SK-N-SH (cell line): ENCODE measurements around the gene FGF8. TPM values are rescaled to one million over a fixed set of nuclear protein-coding genes. Genes with fewer than 3 reads are reported as not detected.

Source experiments
- CTCF ChIA-PET: fragments of 300-600, 350-600 bp; formaldehyde crosslinking; extraction: SDS; loops from one replicate; lab custom pipeline; 2021; lab: Yijun Ruan, JAX
- POLR2A ChIA-PET: fragments of 350-600 bp; sonication (Branson Sonifier 250); formaldehyde crosslinking; extraction: SDS; loops from one replicate; lab custom pipeline; 2020; ENCODE audit warnings: antibody characterized with exemption, inconsistent platforms; lab: Yijun Ruan, JAX
- DNase-seq: peaks from one replicate; pipeline ENCODE4 v3.0.0; 2012
- H2AFZ ChIP-seq: fragments of 200-600 bp; sonication (generic); 2 replicates; pipeline ENCODE4 v1.8.1; 2016; ENCODE audit warnings: antibody characterized with exemption, mild to moderate bottlenecking, low read depth
- H3F3A ChIP-seq: fragments of 200-600 bp; sonication (generic); replicated peaks from 2 replicates; pipeline ENCODE3; 2016; ENCODE audit warnings: antibody characterized with exemption, mild to moderate bottlenecking; ENCODE audit not compliant: insufficient read depth
- H3K27ac ChIP-seq, 2 experiments: fragments of 200-500 bp in 1 of 2; fragments of 200-600 bp in 1 of 2; sonication (Bioruptor generic) in 1 of 2; sonication (generic), shearing (Covaris generic) in 1 of 2; 2 replicates each; pipeline versions ENCODE4 v1.5.1 to v1.6.1; 2014 to 2016; ENCODE audit warnings: low read depth in 2 of 2, inconsistent platforms in 1 of 2, low read length in 1 of 2, mild to moderate bottlenecking in 1 of 2, mixed read lengths in 1 of 2
- H3K27me3 ChIP-seq: fragments of 200-600 bp; sonication (generic), shearing (Covaris generic); 2 replicates; pipeline ENCODE4 v1.6.1; 2016; ENCODE audit warnings: mixed run types; ENCODE audit not compliant: insufficient read depth
- H3K36me3 ChIP-seq, 2 experiments: fragments of 200-500 bp in 1 of 2; fragments of 200-600 bp in 1 of 2; sonication (Bioruptor generic) in 1 of 2; sonication (generic) in 1 of 2; replicated peaks in 1 of 2; 2 replicates each; pipeline versions ENCODE3 to v1.5.1; 2014 to 2016; ENCODE audit warnings: low read length in 1 of 2, mild to moderate bottlenecking in 1 of 2; ENCODE audit not compliant: insufficient read depth in 2 of 2, control insufficient read depth in 1 of 2
- H3K4me1 ChIP-seq, 2 experiments: fragments of 200-500 bp in 1 of 2; fragments of 200-600 bp in 1 of 2; sonication (Bioruptor generic) in 1 of 2; sonication (generic), shearing (Covaris generic) in 1 of 2; 2 replicates each; pipeline versions ENCODE4 v1.5.1 to v1.6.1; 2014 to 2016; ENCODE audit warnings: low read depth in 1 of 2, low read length in 1 of 2, mixed run types in 1 of 2; ENCODE audit not compliant: insufficient read depth in 2 of 2, control insufficient read depth in 1 of 2
- H3K4me2 ChIP-seq: fragments of 200-600 bp; sonication (generic), shearing (Covaris generic); 2 replicates; pipeline ENCODE4 v1.6.1; 2017; ENCODE audit warnings: mixed run types
- H3K4me3 ChIP-seq, 2 experiments: fragments of 200-500 bp in 1 of 2; fragments of 200-600 bp in 1 of 2; sonication (Bioruptor generic) in 1 of 2; sonication (generic), shearing (Covaris generic) in 1 of 2; 2 replicates each; pipeline versions ENCODE4 v1.5.1 to v1.8.1; 2014 to 2016; ENCODE audit warnings: low read depth in 2 of 2, inconsistent platforms in 1 of 2, low read length in 1 of 2, mild to moderate bottlenecking in 1 of 2, mixed read lengths in 1 of 2, moderate library complexity in 1 of 2
- H3K79me2 ChIP-seq: fragments of 200-600 bp; sonication (generic); 2 replicates; pipeline ENCODE4 v1.8.1; 2017; ENCODE audit warnings: mild to moderate bottlenecking; ENCODE audit not compliant: insufficient read depth
- H3K9ac ChIP-seq: fragments of 200-600 bp; sonication (generic); 2 replicates; pipeline ENCODE4 v1.6.1; 2017; ENCODE audit warnings: mixed run types
- H3K9me2 ChIP-seq: fragments of 200-600 bp; sonication (generic); 2 replicates; pipeline ENCODE4 v1.6.1; 2017; ENCODE audit warnings: mixed run types
- H3K9me3 ChIP-seq: fragments of 200-600 bp; sonication (generic); 2 replicates; pipeline ENCODE4 v1.6.1; 2017; ENCODE audit warnings: mixed run types, mild to moderate bottlenecking, moderate library complexity
- H4K20me1 ChIP-seq: fragments of 200-600 bp; sonication (generic); 2 replicates; pipeline ENCODE4 v1.6.1; 2017; ENCODE audit warnings: mild to moderate bottlenecking, mixed run types; ENCODE audit not compliant: insufficient read depth
- GATA2 ChIP-seq: sonication (generic); formaldehyde crosslinking; IDR thresholded peaks from 2 replicates; pipeline ENCODE4 v1.5.0; 2020; ENCODE audit warnings: mild to moderate bottlenecking, missing genetic modification reagents
- MXI1 ChIP-seq: IDR thresholded peaks from 2 replicates; pipeline ENCODE4 v1.6.1; 2012; ENCODE audit warnings: mild to moderate bottlenecking, low read depth, low read length, improper control_type of control experiment
- NRF1 ChIP-seq: IDR thresholded peaks from 2 replicates; pipeline ENCODE4 v1.6.1; 2012; ENCODE audit warnings: low read depth, mild to moderate bottlenecking, low read length
- RCOR1 ChIP-seq: fragments of 150-350 bp; IDR thresholded peaks from 2 replicates; pipeline ENCODE4 v1.6.1; 2017; ENCODE audit warnings: antibody characterized with exemption, low read length
- SMC3 ChIP-seq: IDR thresholded peaks from 2 replicates; pipeline ENCODE4 v1.6.1; 2012; ENCODE audit warnings: low read depth, low read length, improper control_type of control experiment
- TAF1 ChIP-seq: IDR thresholded peaks from 2 replicates; pipeline ENCODE4 v1.6.1; 2012; ENCODE audit warnings: low read depth, mild to moderate bottlenecking, low read length, moderate library complexity, borderline replicate concordance
- TCF12 ChIP-seq: IDR thresholded peaks from 2 replicates; pipeline ENCODE4 v1.4.0; 2012
- TEAD4 ChIP-seq: IDR thresholded peaks from 2 replicates; pipeline ENCODE4 v1.4.0; 2012; ENCODE audit warnings: mild to moderate bottlenecking, borderline replicate concordance; ENCODE audit not compliant: insufficient read depth
- WGBS: methylation state at CpG from one replicate; pipeline ENCODE4 v1.1.6; 2017; ENCODE audit warnings: low lambda C conversion rate; 5-methylcytosine and 5-hydroxymethylcytosine counted together
- polyA plus RNA-seq, 3 experiments: library from polyadenylated mRNA; depleted of rRNA; stranded (reverse); fragments of >200 nt; gene quantifications; 2 replicates each; pipeline ENCODE4 v1.2.3, GENCODE V29; 2012
- TF ChIP-seq, protein P1 (sequence below): IDR thresholded peaks from 2 replicates; pipeline ENCODE4 v1.6.1; 2012; ENCODE audit warnings: mild to moderate bottlenecking, low read depth, low read length, moderate library complexity
- TF ChIP-seq, protein P2 (sequence below): fragments of 200-600 bp; sonication (generic); IDR thresholded peaks from 2 replicates; pipeline ENCODE4 v1.6.1; 2017; ENCODE audit warnings: antibody characterized with exemption, mild to moderate bottlenecking, moderate library complexity
- TF ChIP-seq, protein P3 (sequence below): IDR thresholded peaks from 2 replicates; pipeline ENCODE4 v1.4.0; 2012; ENCODE audit warnings: low read depth, borderline replicate concordance
- TF ChIP-seq, protein P4 (sequence below): IDR thresholded peaks from 2 replicates; pipeline ENCODE4 v1.4.0; 2012; ENCODE audit warnings: low read depth, borderline replicate concordance
- TF ChIP-seq, protein P5 (sequence below): fragments of 150-350 bp; IDR thresholded peaks from 2 replicates; pipeline ENCODE4 v1.6.1; 2016; ENCODE audit warnings: mild to moderate bottlenecking, low read depth, low read length

The FGF8 gene
- polyA plus RNA-seq, 1 of the 3 experiments (the other 2 are of a cell fraction) = not detected

DNA sequence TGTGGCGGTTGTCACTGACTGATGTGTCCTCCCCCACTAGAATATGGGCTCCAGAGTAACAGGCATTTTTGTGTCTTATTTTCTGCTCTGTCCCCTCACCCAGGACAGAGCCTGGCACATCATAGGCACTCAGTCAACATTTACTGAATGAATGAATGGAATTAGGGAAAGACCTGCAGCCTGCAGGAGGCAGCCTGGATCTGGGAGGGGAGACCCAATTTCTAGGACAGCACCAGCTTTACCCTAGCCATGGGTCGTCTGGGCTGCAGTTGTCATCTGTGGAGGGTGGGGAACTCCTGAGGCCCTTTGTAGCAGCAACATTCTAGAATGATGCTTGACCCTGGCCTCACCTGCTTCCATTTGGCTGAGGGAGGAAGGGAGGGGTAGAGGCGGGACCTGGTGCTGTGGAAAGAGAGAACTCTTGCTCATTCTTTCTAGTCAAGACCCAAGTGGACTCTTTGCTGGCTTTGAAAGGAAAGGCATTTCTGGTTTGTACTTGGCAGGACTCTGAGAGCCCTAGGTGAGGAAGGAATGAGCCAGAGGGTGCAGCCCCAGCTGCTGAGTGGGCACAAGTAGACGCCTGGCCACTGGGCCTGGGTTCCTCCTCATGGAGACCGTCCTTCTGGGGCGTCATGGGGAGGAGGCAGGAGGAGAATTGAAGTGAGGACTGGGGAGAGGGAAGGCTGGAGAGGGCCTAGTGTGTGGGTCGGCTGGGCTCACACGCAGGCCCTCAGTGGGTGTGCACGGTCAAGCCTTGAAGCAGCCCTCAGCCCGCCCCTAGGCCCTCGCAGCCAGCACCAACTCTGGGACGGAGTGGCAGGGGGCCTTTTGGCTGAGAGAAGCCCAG is 8.9 kb downstream of the FGF8 start:
- Histone ChIP-seq H3K9me3 (no peaks in the 10 kb centered on the region), H3K79me2 (no peaks in the 10 kb centered on the region), H3K9ac (no peak overlapping the region), H3K27ac (no peak overlapping the region), H2AFZ (no peak overlapping the region), H3K4me1 (no peaks in the 10 kb centered on the region), H4K20me1 (no peaks in the 10 kb centered on the region), H3K4me3 (no peak overlapping the region), H3K4me2 (no peak overlapping the region), H3F3A (no peaks in the 10 kb centered on the region), H3K36me3 (no peaks in the 10 kb centered on the region), H3K27me3 (peaks cover 6% of the 10 kb centered on the region; the same call in 1 of the 2 replicates), H3K9me2 (no peaks in the 10 kb centered on the region)
- WGBS = 81% methylated on average over 9 of the region's 12 CpGs
- ChIA-PET CTCF (interaction anchor here (1.1 to 3.2 kb wide), 2 partner anchors 14 to 552 kb away, joined by 3 to 14 read pairs; no protein-coding TSS in a partner anchor), POLR2A (no interaction called here)
- TF ChIP-seq MXI1 (no peak), TAF1 (no peak), SMC3 (no peak)
- DNase-seq = no peak

DNA sequence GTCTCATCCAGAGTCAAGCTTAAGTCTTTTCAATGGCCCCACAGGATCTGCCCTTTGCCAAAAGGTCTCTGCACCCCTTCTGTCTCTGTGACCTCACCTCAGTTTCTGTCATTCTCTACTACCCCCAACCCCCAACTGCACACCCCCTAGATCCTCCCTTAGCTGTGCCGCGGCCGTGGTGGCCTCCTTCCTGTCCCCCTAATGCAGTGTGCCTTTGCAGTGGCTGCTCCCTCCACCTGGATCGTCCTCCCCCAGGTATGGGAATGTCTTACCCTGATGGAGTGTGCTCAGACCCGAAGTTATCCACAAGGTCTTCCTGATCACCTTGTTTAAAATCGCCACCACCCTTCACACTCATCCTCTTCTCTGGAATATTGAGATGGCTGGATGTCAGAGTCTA is 9.6 kb downstream of the FGF8 start:
- CTCF ChIA-PET = no interaction called here
- Histone ChIP-seq H2AFZ (no peak overlapping the region), H3K36me3 (no peaks in the 10 kb centered on the region), H3K4me3 (no peak overlapping the region), H3K4me1 (no peaks in the 10 kb centered on the region), H4K20me1 (no peaks in the 10 kb centered on the region), H3K27ac (no peak overlapping the region), H3F3A (no peaks in the 10 kb centered on the region), H3K9me3 (no peaks in the 10 kb centered on the region), H3K4me2 (no peak overlapping the region), H3K9ac (no peak overlapping the region), H3K79me2 (no peaks in the 10 kb centered on the region), H3K27me3 (peaks cover 6% of the 10 kb centered on the region; the same call in 1 of the 2 replicates), H3K9me2 (no peaks in the 10 kb centered on the region)
- POLR2A ChIA-PET = no interaction called here
- WGBS = 68% methylated on average over 6 of the region's 6 CpGs
- TF ChIP-seq, protein P1, sequence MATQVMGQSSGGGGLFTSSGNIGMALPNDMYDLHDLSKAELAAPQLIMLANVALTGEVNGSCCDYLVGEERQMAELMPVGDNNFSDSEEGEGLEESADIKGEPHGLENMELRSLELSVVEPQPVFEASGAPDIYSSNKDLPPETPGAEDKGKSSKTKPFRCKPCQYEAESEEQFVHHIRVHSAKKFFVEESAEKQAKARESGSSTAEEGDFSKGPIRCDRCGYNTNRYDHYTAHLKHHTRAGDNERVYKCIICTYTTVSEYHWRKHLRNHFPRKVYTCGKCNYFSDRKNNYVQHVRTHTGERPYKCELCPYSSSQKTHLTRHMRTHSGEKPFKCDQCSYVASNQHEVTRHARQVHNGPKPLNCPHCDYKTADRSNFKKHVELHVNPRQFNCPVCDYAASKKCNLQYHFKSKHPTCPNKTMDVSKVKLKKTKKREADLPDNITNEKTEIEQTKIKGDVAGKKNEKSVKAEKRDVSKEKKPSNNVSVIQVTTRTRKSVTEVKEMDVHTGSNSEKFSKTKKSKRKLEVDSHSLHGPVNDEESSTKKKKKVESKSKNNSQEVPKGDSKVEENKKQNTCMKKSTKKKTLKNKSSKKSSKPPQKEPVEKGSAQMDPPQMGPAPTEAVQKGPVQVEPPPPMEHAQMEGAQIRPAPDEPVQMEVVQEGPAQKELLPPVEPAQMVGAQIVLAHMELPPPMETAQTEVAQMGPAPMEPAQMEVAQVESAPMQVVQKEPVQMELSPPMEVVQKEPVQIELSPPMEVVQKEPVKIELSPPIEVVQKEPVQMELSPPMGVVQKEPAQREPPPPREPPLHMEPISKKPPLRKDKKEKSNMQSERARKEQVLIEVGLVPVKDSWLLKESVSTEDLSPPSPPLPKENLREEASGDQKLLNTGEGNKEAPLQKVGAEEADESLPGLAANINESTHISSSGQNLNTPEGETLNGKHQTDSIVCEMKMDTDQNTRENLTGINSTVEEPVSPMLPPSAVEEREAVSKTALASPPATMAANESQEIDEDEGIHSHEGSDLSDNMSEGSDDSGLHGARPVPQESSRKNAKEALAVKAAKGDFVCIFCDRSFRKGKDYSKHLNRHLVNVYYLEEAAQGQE = no peak
- TF ChIP-seq, protein P2, sequence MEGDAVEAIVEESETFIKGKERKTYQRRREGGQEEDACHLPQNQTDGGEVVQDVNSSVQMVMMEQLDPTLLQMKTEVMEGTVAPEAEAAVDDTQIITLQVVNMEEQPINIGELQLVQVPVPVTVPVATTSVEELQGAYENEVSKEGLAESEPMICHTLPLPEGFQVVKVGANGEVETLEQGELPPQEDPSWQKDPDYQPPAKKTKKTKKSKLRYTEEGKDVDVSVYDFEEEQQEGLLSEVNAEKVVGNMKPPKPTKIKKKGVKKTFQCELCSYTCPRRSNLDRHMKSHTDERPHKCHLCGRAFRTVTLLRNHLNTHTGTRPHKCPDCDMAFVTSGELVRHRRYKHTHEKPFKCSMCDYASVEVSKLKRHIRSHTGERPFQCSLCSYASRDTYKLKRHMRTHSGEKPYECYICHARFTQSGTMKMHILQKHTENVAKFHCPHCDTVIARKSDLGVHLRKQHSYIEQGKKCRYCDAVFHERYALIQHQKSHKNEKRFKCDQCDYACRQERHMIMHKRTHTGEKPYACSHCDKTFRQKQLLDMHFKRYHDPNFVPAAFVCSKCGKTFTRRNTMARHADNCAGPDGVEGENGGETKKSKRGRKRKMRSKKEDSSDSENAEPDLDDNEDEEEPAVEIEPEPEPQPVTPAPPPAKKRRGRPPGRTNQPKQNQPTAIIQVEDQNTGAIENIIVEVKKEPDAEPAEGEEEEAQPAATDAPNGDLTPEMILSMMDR = no peak
- TF ChIP-seq NRF1 = no peak
- TF ChIP-seq, protein P3, sequence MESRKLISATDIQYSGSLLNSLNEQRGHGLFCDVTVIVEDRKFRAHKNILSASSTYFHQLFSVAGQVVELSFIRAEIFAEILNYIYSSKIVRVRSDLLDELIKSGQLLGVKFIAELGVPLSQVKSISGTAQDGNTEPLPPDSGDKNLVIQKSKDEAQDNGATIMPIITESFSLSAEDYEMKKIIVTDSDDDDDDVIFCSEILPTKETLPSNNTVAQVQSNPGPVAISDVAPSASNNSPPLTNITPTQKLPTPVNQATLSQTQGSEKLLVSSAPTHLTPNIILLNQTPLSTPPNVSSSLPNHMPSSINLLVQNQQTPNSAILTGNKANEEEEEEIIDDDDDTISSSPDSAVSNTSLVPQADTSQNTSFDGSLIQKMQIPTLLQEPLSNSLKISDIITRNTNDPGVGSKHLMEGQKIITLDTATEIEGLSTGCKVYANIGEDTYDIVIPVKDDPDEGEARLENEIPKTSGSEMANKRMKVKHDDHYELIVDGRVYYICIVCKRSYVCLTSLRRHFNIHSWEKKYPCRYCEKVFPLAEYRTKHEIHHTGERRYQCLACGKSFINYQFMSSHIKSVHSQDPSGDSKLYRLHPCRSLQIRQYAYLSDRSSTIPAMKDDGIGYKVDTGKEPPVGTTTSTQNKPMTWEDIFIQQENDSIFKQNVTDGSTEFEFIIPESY = no peak
- no peak for TF ChIP-seq GATA2
- no peak for TF ChIP-seq SMC3
- no peak for TF ChIP-seq TCF12
- TF ChIP-seq, protein P4, sequence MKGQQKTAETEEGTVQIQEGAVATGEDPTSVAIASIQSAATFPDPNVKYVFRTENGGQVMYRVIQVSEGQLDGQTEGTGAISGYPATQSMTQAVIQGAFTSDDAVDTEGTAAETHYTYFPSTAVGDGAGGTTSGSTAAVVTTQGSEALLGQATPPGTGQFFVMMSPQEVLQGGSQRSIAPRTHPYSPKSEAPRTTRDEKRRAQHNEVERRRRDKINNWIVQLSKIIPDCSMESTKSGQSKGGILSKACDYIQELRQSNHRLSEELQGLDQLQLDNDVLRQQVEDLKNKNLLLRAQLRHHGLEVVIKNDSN = no peak
- TF ChIP-seq TEAD4 = no peak
- TF ChIP-seq RCOR1 = no peak
- TF ChIP-seq, protein P5, sequence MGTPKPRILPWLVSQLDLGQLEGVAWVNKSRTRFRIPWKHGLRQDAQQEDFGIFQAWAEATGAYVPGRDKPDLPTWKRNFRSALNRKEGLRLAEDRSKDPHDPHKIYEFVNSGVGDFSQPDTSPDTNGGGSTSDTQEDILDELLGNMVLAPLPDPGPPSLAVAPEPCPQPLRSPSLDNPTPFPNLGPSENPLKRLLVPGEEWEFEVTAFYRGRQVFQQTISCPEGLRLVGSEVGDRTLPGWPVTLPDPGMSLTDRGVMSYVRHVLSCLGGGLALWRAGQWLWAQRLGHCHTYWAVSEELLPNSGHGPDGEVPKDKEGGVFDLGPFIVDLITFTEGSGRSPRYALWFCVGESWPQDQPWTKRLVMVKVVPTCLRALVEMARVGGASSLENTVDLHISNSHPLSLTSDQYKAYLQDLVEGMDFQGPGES = no peak
- DNase-seq = peak; percentile 4
